Stimulated activated CD4-positive, alpha-beta T cell treated with anti-CD3 and anti-CD28 coated beads, Interleukin-4, amount 100 ng/mL, for 1 hour (primary cell): ENCODE results near the gene KLF16.

Experiments used
- DNase-seq: peaks from one replicate; pipeline ENCODE4 v3.0.0-alpha.2; 2020

Gene KLF16

DNA sequence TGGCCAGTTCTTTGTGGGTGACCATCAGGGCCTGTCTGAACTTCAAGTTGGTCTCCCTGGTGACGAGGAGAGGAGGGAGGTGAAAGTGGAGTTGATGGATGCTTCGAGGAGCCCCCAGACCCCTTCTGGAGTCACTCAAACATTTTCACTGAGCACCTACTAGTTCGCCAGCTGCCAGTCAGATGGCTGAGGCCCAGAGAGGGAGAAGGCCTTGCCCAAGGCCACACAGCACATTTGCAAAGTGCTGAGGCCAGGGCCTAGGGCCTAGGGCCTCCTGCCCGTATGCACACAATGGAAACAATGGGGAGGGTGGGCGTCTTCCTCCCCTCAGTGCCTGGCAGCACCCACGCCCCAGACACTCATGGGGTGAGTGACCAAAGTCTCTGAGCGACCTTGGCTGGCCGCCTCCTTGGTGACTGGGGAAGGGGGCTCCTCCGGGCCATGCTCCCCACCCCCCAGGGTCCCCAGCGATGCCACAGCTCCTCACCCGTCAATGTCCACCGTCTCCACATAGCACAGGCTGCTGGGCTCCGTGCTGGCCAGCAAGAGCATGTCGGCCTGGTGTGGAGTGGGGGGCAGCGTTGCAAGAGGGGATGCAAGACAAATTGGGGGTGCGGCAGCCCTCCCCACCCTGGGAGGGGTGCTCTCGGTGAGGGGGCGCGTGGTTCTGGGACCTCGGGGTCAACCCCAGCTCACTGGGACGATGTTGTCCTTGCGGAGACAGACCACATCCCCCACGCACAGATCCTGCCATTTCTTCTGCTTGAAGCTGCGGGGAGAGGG, 57.8 kb downstream of the KLF16 start:
- DNase-seq, result no peak

DNA sequence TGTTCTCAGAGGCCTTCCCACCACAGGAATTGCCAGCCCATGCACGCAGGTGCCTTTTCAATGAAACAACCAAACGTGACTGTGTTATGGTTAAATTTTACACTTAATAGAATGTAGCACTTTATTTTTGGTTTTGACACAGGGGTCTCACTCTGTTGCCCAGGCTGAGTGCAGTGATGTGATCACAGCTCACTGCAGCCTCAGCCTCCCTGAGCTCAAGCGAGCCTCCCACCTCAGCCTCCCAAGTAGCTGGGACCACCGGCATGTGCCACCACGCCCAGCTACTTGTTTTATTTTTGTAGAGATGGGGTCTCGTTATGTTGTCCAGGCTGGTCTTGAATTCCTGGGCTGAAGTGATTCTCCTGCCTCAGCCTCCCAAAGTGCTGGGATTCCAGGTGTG, 58.5 kb downstream of the KLF16 start:
- no peak for DNase-seq
